ENCODE measurements around the gene PITX1.

The PITX1 gene

DNA sequence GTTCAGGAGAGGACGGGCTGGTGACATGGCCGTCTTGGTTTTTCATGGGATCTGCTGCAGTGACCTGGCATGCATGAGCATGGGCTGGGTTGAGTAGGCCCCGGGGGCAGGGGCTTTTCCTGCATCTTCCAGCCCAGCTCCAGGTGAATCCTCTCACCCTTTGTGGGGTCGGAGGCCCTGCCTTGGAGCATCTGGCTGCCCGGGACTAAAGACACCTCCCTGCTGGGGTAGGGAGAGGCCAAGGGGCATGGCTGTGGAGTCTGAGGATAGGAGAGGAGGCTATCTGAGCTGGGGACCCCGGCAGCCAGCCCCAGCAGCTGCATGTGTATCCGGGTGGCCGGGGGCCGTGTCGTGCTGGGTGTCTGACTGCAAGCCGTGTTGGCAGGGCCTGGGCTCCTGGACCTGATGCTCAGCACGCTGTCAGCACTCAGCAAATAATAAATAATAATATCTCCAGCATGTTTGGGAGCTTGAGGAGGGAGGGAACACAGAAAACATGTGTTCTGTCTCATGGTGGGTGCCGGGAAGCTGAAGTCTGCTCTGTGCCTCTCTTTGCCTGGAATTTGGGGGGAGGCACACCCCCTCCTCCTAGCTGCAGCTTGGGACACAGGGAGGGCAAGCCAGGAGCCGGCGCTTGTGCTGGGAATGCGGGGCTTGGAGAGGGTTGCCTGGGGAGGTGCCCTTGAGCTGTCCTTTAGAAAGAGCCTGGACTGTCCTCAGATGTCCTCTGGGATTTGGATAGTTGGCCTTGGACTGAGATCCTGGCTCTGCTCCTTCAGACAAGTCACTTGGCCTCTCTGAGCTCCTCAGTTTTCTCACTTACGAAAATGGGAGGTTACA lies 28.4 kb upstream of the PITX1 start:
- no peak for DNase-seq (ENCODE audit: low read depth in 2 of 2)

DNA sequence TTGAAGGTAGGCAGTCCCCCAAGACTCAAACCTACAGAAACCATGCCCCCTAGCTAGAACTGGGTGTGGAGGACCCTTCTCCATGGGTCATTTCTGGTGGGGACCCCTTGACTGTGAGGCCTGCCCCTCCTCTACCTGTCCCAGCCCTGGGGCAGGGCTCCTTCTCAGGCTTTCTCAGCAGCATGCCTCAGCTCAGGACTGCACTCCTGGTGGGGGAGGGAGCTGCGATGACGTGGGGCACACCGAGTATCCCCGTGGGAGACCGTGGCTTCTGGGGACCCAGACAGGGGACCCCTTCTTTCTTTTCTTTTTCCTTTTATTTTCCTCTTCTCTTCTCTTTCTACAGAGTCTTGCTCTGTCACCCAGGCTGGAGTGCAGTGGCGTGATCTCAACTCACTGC lies 27.0 kb upstream of the PITX1 start:
- no peak for DNase-seq (ENCODE audit: low read depth in 2 of 2)

DNA sequence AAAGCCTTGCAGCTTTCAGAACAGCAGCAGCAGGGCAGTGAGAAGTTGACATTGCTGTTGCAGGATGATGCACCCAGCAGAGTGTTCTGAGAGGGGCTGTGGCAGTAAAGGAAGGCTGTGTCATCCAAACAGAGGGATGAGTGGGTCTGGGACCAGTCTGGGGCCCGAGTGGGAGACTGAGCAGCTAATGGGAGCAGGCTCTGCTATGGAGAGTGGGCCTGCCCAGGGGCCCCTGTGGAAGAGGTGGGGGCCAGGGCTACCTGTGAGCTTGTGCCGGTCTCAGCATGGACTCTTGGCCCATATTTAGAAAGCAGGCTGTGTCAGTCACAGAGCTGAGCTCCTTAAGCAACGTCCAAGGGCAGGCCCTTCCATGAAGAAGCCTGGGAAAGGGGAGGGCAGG lies 26.0 kb upstream of the PITX1 start:
- no peak for DNase-seq (ENCODE audit: low read depth in 2 of 2)

DNA sequence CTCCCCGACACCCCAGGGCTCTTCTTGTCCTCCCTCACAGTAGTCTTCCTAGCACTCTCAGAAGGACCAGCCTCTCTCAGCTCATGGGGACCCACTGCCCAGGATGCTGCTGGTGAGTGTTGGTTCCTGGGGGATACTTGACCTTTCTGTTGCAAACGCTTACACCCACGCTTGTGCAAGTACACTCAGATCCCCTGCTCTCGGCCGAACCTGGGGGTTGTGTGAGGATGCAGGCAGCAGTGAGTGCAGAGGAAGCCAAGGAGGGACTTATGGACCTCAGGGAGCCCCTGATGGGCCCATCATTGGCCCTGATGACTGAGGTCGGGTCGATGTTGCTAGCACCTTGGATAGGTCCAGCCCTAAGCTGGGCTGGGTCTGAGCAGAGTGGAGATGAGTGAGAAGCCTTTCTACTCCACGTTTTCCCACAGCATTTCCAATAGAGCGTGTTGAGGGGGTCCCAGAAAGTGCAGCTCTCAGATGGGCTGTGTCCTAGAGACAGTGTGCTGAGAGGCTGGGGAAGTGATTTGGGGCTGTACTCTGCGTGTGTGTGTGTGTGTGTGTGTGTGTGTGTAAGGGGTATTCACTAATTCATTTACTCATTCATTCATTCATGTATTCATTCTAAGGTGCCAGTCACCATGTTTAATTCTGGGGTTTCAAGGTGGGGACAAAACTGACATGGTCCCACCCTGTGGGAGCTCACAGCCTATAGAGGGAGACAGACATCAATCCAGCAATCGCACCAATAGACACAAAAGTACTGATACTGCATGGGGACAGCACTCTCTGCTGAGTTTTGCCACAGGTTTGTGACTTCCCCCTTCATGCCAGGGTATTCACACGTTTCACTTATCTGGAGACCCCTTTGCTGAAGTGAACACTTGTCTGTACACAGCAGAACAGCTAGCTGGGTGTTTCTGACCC lies 25.2 kb upstream of the PITX1 start:
- no peak for DNase-seq (ENCODE audit: low read depth in 2 of 2)

DNA sequence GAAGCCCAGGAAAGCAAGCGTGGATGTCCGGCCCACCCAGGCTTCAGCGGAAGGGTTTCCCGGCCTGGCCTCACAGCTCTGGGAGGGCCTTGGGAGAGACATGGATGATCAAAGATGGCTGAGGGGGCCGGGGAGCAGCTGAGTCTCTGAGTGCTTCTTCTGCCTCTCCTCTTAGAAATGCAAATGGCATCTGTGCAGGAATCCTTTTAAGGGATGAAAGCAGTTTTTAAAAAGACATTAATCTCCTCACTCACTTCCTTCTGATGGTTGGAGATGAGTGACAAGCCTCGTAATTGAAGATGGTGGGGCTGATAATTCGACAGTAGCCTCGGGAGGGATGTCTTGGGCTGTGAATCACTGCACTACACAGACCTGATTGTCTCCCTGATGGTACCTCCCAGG lies 24.3 kb upstream of the PITX1 start:
- DNase-seq (ENCODE audit: low read depth in 2 of 2), result no peak

DNA sequence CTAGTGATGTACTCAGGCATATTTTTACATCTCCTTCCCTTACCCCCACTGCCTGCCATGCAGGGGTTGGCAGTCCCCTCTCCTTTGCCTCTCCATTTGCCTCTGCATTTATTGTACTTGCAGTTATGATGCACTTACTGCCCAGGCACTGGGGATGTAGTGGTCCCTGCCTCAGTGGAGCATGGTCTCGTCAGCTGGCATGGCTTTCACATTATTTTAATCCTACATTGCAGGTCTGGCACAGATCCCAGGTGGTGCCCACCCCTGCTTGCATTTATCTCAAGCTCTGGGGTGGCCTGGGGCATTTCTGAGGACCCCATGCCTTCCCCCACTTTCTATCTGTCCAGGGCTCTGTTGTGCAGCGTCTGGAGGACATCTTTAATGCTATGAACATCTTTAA lies 23.2 kb upstream of the PITX1 start:
- no peak for DNase-seq (ENCODE audit: low read depth in 2 of 2)

DNA sequence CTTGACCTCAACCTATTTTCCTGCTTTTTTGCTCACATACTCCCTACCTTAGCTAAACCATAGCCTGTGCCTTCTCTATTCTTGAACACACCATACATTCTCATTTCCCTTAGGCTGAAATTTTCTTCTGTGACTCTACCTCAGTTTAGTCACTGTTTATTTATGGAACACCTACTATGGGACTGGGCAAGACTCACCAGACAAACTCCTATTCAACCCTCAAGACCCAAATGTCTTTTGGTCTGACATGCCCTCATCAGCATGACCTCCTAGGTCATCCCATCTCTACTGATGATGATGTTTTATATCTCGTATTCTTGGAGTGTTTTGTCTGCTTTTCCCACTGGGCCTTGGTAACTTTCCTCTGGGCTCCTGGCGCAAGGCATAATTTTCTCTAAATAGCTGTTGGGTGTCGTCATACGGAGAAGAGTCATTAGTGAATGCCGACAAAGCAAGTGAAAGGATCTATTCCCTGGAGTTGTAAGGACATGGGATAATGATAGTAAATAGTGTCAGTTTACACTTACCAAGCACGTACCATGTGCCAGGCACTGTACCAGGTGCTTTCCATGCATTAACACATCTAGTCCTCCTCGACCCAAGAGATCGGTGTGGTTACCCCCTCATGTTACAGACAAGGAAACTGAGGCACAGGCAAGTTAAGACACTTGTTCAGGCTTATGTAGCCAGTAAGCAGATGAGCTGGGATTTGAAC lies 22.4 kb upstream of the PITX1 start:
- no peak for DNase-seq (ENCODE audit: low read depth in 2 of 2)

DNA sequence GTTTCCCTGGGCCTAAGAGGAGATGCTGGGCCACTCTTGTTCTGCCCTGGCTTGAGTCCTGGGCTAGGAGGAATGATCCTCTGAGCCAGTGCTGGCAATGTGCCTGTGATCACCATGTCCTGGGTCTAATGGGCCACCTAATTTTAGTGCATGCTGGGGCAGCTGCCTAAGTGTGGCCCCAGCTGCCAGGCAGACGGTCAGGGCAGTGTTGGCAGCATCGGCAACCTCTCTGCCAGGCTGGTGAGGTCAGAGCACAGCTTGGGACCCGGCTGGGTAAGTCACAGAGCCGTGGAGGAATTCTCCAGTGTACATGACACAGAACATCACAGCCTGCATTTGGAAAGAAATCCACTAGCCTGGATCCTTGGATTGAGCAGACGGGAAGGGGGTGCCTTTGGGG lies 21.4 kb upstream of the PITX1 start:
- DNase-seq (ENCODE audit: low read depth in 2 of 2), result no peak

DNA sequence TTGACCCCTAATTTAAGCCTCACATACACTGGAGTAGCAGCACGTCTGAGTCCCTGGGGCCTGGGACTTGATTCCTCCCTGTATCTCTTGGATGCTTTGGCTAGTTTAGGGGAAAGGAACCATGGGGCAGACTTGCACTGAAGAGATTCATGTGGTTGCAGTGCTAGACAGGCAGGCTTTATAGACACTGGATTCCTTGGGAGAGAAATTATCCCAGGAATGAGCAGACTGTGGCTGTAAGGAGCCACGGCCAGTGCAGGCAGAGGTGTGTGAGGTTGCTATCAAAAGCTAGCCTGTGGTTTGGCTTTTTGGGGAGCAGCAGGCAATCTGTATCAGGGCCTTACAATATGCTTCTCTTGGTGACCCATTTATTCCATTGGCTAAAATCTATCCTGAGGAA lies 20.5 kb upstream of the PITX1 start:
- DNase-seq (ENCODE audit: low read depth in 2 of 2), result no peak

DNA sequence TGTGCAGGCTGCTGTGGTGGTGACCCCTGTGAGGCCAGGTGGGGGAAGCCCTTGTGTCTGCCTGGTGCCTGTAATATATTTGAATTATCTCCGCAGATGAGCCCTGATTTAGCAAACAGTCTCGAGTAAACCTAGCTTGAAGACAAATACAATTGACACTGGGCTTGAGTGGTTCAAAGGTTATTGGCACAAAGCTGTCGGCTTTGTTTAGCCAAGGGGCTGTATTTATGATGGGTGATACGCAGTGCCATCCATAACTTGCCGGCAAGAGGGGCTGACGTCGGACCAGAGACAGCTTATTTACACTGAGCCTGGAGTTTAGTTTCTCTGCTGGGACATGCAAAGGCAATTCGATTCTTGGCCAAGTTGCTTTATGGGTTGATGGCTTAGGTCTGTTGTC lies 20.0 kb upstream of the PITX1 start:
- no peak for DNase-seq (ENCODE audit: low read depth in 2 of 2)

DNA sequence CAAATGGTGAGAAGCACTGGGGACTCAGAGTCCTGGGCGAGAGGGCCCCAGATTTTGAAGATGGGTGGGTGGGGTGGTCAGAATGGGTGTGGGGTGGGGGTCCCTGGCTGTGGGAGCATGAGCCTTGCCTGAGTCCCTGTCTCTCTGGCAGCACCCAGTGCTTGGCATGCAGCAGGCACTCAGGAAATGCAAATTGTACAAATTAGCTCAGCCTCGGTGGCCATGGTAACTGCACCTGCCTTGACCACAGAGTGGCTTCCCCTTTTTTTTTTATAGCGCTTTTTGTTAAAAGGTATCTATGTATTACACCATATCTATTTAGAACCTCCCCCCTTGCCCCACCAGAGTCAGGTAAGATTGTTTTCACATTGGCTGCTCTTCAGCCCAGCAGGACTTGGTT lies 19.2 kb upstream of the PITX1 start:
- DNase-seq (ENCODE audit: low read depth in 2 of 2), result no peak

DNA sequence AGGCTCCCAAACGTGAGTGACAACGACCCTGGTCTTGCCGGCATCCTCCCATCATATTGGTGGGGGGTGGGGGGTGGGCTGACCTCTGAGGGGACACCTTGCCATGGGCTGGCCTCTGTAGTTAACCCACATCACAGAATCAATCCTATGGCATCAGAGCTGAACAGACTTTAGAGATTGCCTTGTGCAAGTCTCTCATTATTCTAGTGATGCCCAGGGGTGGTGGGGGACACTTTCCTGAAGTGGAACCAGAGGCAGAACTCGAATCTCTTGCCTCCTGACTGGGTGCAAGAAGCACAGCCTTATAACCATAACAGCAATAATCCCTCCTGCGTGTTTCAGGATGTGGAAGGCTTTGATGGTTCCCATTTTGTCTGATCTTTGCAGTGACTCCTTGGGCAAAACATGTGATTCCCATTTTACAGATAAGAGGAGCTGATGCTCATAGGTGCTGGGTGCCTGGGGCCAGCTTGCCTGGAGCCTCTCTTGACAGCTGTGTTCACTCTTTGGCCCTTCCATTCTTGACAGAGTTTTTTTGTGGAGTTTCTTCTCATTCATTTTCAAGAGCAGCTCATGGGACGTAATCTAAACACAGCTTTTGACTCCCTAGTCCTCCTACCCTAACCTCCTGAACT lies 18.6 kb upstream of the PITX1 start:
- DNase-seq (ENCODE audit: low read depth in 2 of 2), result no peak

DNA sequence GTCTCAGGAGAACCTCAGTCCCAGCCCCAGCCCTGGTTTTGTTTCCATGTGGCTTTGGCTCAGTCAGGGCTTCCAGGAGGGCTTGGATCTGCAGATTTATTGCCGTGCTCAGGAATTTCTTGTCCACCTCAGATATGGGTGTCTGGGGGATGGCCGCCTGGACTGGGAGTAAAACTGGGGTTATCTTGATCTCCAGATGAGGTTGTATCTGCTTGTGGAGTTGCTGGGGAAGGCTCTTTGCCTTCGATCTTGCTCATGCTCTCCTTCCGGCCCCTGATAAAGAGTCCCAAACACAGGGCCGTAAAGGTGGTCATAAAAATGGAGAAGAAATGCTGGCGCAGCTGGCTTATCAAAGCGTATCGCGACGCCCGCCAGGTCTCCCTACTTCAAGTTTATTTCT lies 17.8 kb upstream of the PITX1 start:
- no peak for DNase-seq (ENCODE audit: low read depth in 2 of 2)

DNA sequence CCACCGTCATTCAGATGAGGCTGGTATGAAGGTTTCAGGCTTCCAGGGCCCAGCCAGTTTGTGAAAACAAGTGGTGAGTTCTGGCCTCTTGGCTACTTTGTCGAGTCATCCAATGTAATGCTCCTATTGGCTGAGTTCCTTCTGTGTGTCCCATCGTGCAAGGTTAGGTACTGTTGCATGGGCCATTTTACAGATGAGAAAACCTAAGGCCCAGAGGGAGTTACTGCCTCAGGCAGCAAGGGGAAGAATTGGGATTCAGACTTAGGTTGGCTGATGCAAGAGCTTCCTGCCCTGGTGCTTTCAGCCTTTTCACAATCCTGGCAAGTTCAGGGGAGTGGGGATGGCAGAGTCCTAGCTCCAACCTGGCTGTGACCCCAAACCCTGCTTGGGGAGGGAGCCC lies 17.4 kb upstream of the PITX1 start:
- DNase-seq (ENCODE audit: low read depth in 2 of 2), result no peak

DNA sequence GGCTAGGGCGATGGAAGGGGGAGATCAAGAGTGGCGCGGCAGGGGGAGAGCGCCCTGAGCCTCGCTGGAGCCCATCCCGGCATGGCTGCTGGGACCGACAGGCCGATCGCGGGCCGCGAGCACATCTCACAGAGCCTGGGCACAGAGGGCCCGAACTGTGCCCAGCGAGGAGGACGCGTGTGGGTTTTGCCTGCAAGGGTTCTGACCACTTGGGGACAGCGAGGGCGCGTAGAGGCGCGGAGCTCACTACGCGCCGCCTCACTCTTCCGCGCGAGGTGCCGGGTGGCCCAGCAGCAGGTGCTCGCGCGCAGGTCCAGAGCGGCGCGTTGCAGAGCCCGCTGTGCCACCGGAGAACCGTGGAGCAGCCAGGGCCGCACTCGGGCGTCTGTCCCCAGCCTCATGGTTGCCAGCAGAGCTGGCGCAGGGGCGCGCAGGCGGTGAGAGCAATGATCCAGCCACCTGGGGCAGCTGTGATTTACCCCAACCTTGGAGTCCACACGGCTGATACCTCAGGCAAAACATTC lies 16.3 kb upstream of the PITX1 start:
- DNase-seq (ENCODE audit: low read depth in 2 of 2), result no peak

DNA sequence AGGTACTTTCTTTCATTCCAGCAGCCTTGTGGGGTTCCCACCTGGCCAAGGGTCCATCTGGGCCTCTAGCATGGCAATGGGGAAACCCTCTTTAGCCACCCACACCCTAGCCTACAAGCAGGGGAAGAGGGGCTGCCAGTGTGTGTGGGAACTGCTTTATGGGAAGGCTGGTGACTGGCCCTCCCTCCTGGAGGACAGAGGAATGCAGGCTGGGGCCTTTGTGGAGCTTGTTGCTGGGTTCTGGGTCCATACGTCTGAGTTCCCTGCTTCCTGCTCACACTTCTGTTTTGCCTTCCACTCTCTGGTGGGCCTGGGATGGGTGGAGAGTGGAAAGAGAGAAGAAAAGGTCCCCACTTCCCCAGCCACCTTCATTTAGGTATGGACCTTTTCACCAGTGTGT lies 14.9 kb upstream of the PITX1 start:
- no peak for DNase-seq (ENCODE audit: low read depth in 2 of 2)

DNA sequence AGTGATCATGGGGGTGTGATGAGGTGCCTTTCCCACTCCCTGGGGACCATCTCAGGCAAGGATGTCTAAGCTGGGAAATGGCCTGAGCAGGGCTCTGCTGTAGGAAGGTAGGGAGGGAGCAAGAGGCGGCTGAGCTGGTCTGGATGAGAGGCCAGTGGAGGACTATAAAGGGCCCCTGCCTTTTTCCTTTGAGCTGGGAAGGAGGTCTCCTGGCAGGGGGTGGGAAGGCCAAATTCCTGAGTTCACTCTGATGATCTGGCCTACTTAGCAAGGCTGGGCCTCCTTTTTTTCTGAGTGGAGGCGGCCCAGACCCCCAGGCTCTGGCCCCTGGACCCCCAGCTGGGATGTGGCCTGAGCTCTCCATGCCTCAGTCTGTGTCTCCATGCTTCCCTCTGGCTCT lies 14.3 kb upstream of the PITX1 start:
- DNase-seq (ENCODE audit: low read depth in 2 of 2), result no peak

DNA sequence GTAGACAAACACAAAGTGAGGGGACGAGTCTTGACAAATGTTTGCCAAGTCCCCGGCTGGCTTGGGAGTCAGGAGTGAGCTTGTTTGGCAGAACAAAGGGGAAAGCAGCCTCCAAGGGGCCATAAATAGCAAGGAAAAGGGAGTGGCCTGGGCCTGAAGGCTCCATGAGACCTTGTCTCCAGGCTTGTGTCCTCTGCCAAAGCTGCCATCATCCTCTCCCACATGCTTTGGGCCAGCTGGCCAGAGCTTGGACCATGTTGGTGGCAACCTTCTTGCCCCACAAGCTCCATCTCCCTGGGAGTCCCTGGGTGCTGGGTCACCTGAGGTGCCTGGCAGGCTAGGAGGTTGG lies 13.3 kb upstream of the PITX1 start:
- no peak for DNase-seq (ENCODE audit: low read depth in 2 of 2)

DNA sequence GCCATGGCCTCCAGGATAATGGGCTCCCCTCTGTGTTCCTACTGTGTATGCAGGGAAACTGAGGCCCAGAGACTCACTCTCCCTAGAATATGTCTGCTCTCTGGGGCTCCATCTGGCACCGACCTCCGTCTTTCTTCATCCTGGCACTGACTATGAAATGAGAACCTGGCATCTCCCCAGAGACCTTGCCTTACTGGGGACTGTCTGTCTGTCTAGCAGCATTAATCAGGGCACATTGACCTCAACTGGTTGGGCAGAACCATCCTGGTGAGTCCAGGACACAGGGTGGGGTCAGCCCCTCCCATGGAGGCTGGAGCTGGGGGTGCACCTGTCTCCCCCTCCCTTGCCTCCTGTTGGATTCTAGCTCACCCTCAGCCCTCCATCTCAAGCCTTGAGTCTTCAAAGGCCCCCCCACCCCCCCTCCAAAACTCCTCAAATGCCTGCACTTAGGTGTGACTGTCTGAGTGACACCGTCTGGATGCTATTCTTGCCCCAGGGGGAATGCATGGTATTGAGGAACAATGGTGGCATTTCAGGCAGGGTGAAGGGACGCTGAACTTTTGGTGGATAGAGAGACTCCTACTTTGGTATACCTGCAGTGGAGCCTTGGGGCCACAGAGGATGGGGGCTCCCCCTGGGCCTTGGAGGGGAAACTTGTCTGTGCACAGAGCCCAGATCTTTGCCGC lies 12.8 kb upstream of the PITX1 start:
- no peak for DNase-seq (ENCODE audit: low read depth in 2 of 2)

DNA sequence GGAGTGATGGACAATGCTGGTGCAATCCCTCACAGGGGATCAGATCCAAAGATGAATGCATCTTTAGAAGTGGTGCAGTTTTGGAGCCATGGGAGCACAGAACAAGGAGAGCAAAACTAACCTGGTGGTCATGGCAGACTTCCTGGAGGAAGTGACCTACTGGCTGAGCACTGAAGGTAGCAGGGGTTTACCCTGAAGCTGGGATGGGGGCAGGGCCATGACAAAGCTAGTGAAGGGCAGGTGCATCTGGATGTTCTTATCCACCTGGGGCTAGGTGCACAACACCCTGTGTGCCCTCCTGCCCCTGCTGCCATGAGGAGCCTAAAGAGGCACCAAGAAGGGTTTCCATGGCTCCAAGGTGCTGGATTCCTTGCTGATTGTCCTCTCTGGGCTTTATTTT lies 11.5 kb upstream of the PITX1 start:
- no peak for DNase-seq (ENCODE audit: low read depth in 2 of 2)

DNA sequence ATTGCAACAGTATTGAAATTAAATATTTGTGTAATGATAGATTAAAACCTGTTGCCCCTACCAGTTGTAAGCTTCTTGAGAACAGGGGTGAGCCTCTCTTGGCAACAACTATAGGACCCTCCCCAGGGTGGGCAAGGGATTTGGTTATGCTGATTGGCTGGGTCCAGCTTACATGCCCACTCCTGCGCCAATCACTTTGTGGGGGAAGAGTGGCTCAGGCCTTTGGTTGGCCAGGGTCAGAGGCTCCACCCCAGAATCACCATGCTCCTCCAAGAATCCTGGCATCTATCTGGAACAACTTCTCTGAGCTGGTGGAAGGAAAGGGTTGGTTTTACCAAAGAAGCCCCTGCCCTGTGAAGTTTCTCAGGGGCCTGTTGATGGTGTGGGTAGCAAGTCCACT lies 8.6 kb upstream of the PITX1 start:
- DNase-seq (ENCODE audit: low read depth in 2 of 2), result no peak

Data from stimulated activated CD8-positive, alpha-beta memory T cell treated with anti-CD3 and anti-CD28 coated beads, Interleukin-7, amount 100 ng/mL, for 4 hours (primary cell).